Stimulated activated CD4-positive, alpha-beta T cell treated with anti-CD3 and anti-CD28 coated beads, Interleukin-1b, Interleukin-23, amount 100 ng/mL, for 24 hours (primary cell): ENCODE measurements around the gene ATXN10.
"Not testable (repeated sequence)": the region's sequence is repeated elsewhere in the genome, so short reads cannot be mapped to it uniquely, and the experiment has no call there.

Experiments
- DNase-seq, 4 experiments: peaks; one replicate each; pipeline ENCODE4 v3.0.0-alpha.2; 2020; ENCODE audit warnings: low read depth in 4 of 4, low spot score in 1 of 4

Gene ATXN10, protein sequence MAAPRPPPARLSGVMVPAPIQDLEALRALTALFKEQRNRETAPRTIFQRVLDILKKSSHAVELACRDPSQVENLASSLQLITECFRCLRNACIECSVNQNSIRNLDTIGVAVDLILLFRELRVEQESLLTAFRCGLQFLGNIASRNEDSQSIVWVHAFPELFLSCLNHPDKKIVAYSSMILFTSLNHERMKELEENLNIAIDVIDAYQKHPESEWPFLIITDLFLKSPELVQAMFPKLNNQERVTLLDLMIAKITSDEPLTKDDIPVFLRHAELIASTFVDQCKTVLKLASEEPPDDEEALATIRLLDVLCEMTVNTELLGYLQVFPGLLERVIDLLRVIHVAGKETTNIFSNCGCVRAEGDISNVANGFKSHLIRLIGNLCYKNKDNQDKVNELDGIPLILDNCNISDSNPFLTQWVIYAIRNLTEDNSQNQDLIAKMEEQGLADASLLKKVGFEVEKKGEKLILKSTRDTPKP

DNA sequence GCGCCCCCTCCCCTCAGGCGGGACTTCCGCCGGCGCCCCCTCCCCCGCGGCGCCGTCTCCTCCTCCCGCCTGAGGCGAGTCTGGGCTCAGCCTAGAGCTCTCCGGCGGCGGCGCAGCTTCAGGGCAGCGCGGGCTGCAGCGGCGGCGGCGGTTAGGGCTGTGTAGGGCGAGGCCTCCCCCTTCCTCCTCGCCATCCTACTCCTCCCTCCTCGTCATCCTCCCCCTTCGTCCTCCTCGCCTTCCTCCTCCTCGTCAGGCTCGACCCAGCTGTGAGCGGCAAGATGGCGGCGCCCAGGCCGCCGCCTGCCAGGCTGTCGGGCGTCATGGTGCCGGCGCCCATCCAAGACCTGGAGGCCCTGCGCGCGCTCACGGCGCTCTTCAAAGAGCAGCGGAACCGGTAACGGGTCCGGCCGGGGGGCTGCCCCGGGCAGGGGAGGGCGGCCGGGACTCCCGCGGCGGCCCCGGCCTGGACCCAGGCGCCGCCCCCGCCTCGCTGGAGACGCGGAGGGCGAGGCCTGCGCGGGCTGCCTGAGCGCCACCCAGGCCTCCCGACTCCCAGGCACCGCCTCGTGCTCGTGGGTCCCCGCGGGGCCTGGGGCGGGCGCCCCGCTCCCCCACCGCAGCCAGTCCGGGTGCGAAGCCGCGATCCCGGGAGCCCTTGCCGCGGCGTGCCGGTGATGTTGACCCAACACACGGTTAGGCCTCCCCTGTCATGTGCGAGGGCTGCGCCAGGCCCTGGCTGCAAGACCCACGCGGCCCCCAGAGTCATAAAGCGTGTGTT lies at the start of gene ATXN10:
Gene ATXN10 (plus strand): TSS at position 52 of the 781 bp plus-strand sequence. CDS start 230 bp downstream, at position 282.
- DNase-seq = peak in 3 of 4 experiments; percentile 32 to 73 (median 64)

DNA sequence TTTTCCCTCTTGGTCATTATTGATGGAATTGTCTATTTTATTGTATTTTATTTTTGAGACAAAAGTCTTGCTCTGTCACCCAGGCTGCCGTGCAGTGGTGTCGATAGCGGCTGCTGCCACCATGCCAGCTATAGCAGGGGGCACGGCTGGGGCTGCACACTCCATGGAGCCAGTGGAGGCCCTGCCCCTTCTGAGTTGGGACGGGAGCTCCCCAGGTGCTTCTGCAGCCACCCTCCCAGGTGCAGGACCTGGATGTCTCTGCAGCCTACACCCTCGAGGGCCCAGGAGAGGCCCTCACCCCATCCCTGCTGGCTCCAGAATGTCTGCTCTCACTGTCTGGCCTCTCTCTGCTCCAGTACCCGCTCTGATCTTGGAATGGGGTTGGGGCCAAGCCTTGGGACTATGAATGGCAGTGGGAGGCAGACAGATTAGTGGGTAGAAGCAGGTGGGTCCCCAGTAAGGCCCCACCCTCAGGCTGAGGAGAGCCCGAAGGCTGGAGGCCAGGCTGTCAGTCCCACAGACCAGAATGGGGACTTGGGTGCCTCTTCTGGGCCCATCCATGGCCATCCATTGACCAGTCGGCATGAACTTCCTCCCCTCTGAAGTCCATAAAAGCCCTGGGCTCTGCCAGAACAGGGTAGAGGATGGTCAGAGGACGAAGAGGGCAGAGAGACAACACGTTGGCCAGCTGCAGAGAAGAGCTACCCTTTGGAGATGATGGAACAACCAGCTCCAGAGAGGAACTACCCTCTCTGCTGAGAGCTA lies 49.6 kb upstream of the ATXN10 start:
- no peak for DNase-seq

DNA sequence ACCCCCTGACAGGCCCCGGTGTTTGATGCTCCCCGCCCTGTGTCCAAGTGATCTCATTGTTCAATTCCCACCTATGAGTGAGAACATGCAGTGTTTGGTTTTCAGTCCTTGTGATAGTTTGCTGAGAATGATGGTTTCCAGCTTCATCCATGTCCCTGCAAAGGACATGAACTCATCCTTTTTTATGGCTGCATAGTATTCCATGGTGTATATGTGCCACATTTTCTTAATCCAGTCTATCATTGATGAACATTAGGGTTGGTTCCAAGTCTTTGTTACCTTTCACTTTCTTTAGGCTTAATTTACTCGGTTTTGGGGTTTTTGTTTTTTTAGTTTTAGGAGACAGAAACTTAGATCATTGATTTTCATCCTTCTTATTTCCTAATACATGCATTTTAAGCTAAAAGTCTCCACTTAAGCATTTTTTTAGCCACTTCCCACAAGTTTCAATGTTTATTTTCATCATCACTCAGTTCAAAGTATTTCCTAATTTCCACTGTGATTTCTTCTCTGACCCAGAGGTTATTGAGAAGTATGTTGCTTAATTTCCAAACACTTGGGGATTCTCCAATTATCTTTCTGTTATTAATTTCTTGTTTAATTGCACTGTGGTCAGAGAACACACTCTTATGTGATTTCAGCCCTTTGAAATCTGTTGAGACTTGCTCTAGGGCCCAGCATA lies 48.0 kb upstream of the ATXN10 start:
- not testable (repeated sequence) for DNase-seq

DNA sequence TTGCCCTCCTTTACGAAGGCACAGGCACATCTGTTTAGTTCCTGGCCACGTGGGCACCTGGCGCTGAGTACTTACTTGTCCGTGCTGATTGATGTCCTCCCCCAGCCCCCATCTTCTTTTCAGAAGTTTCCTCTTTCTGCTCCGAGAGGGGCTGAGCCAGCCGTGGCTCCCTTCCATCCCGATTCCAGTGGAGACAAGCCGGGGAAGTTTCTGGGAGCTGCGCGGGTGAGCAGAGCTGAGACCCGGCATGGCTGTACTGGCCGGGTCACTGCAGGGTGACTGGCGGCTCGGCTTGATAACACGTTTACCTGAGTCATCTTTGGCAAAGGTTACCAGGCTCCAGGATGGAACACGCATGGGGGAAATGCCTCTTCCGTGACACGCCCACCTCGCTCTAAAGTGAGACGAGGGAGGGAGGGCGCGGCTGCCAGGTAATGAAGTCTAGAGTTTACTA lies 45.4 kb upstream of the ATXN10 start:
- DNase-seq = no peak

DNA sequence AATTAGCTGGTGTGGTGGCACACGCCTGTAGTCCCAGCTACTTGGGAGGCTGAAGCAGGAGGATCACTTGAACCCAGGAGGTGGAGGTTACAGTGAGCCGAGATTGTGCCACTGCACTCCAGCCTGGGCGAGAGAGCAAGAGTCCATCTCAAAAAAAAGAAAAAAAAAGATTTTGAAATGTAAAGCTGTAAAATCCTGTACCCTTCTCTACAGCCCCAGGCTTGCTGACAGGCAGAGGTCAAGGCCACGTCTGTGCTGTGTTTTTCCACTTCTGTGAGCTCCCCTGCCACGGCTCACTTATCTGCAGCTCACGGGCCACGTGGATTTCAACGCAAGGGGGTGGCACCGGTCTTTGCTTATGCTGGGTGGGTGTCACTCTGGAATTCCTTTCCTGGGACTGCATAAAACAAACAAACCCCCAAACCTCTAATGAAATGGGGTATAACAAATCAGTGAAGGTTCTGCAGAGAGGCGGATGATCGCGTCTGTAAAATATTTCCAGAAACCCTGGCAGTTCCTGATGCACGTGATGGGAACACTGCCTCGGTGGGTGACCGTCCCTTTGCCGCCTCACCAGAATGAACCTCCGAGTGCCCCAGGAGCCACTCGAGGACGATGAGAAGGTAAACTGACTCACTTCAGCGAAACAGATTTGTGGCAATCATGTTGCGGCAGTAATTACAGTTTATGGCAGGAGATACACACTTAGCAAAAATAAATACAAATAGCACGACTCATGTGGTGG lies 44.0 kb upstream of the ATXN10 start:
- no peak for DNase-seq

DNA sequence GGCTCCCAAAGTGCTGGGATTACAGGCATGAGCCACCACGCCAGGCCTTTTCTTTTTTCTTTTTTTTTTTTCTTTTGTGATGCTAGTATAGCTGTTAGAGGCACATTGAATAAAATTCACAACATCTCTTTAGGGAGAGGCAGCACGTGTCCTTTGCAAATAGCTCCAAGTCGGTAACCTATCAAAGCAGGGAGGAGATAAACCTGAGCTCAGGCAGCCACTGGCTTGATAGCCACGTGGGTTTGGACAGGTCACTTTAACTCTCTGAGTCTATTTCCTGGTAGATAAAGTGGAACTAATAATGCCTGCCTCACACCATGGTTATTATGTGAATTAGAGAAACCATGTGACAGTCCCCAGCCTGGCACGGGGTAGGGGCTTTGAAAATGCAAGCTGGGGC lies 43.1 kb upstream of the ATXN10 start:
- no peak for DNase-seq

DNA sequence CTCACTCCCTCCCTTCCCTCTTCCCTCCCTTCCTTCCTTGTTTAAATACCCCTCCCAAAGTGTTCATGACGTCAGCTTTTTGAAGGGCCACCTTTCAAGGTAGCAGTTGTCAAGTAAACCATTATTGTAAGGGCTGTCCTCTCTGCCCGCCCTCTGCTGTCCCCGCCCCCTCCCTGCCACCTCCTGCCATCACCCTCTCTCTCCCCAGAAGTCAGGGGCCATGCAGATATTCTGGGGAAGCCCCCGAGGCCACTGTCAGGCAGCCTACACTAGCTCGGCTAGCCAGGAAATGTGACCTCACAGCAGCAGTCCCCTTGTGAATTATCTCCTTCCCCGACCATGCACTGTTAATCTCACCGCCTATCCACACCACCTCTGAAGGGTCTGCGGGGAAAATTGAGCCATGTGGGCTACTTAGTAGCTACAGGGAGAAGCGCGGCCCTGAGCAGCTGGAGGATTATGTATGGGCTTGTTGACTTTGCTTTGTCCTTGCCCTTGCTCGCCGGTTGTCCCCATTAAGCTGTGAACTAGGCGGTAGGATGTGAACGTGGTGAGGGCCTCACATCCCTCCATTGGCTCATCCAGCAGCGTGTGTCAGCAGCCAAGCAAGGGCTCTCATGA lies 42.1 kb upstream of the ATXN10 start:
- no peak for DNase-seq

DNA sequence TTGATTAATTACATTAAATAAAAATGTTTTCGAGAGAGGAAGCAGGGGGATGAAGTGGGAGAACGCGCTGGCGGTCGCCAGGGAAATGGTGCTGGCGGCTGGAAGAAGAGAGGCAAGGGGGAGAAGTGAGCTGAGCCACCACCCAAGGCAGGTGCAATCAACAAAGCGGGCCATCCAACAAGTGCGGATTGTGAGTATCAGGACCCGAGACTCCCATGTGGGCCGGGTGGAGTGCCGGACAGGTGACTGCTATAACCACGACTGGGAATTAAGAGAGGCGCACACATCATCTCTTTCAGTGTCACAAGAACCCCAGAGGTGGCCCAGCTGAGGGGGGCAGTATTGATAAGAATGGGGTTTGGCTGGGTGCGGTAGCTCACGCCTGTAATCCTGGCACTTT lies 41.2 kb upstream of the ATXN10 start:
- DNase-seq = no peak

DNA sequence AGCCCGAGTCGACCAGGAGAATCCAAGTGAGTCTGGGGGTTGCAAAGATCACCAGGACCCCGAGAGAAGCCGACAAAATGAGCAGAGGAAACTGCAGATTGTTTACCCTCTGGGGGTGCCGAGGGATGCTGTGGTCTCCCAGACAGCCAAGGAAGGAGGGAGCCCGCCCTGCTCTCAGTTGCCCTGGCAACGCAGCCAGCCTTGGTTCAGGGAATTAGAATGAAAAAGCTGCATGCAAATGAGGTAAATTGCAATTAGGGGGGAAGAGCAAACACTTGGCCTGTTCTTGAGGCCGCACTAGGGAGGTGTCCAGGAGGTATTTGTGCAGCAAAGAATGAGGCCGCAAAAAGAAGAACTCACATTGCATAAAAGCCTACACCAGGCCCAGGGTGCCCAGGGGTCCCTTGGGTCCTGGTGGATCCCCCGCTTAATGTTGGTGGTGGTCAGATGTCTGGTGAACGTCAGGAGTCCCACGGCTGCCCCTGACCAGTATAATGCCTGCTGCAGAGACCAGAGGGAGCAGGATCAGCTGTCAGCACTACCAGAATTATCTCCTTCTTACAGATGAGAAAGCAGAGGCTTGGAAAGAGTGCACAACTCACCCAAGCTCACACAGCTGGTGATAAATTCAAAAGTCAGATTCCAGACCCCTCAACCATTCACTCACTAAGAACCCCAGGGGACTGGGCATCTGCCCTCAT lies 40.3 kb upstream of the ATXN10 start:
- DNase-seq = no peak

DNA sequence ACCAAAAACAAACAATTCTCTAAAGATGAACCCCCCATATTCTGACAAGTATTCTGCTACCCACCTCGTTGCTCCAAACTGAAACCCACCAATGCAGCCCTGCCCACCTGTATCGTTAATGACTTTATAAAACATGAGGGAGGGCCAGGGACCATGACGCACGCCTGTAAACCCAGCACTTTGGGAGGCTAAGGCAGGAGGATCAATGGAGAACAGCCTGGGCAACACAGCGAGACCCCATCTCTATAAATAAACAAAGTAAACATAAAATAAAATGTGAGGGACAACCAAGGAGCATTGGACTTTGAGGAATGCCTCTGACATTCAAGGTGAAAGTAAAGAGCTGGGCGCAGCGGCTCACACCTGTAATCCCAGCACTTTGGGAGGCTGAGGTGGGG lies 39.8 kb upstream of the ATXN10 start:
- no peak for DNase-seq

DNA sequence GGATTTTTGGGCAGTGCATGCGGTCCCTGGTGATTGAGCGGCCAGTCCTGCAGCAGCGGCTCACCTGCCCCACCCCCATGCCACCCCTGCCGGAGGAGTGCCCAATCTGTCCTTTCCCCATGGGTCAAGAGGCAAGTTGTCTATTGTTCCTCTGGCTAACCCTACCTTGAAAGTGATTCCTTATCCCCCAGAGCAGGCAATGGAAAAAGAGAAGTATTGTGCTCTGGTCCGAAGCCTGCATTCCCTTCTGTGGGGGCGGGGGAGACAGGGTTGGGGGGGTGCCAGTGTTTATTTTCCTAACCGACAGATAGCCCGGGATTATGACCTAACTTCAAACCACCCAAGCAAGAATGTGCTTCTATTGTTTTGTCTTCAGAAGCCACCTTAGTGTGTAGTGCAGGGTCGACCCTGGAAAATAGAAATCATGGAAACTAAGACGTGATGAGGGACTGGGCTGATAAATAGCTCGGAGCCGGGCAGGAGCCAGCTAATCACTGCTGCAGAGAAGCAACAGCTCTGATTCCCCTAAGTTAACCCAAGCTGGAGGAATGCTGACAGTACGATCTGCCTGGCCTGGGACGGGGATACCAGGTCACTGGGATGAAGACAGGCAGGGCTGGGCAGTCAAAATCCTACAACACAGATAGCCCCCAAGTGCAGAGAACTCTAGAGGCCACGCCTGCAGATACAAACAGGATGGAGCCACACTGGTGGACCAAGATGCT lies 38.7 kb upstream of the ATXN10 start:
- no peak for DNase-seq

DNA sequence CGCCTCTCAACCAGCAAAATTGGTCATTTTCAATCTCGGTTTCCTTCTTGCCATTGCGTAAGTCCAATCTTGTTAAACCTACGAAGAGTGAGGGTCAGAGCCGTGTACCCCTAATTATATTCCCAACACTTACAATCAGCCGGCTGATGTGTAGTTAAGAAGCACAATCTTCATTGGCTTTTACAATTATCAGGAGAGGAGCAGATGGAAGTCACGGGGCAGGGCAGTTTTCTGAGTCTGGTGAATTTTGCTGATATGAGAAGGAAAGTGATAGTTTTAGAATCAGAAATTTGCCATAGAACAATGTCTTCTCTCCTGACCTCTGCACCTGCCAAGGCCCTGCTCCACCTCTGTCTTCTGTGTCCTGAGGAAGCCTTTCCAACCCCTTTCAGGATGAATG lies 35.0 kb upstream of the ATXN10 start:
- DNase-seq = no peak

DNA sequence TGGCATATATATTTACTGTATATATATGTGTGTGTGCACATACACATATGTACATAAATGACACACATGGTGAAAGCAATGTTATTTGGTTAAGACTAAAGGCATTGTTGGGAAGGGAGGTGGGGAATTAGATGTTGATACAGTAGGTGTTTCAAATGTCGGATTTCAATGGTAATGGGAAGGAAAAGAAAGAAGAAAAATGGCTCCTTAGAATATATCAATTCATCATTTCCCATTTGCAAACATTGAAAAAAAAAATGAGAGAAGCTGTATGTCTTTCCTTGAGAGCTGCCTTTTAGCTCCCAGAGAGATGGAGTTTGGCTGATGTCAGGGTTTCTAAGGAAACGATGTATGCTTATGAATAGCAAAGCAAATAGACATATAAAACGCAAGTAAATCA lies 33.4 kb upstream of the ATXN10 start:
- DNase-seq = no peak

DNA sequence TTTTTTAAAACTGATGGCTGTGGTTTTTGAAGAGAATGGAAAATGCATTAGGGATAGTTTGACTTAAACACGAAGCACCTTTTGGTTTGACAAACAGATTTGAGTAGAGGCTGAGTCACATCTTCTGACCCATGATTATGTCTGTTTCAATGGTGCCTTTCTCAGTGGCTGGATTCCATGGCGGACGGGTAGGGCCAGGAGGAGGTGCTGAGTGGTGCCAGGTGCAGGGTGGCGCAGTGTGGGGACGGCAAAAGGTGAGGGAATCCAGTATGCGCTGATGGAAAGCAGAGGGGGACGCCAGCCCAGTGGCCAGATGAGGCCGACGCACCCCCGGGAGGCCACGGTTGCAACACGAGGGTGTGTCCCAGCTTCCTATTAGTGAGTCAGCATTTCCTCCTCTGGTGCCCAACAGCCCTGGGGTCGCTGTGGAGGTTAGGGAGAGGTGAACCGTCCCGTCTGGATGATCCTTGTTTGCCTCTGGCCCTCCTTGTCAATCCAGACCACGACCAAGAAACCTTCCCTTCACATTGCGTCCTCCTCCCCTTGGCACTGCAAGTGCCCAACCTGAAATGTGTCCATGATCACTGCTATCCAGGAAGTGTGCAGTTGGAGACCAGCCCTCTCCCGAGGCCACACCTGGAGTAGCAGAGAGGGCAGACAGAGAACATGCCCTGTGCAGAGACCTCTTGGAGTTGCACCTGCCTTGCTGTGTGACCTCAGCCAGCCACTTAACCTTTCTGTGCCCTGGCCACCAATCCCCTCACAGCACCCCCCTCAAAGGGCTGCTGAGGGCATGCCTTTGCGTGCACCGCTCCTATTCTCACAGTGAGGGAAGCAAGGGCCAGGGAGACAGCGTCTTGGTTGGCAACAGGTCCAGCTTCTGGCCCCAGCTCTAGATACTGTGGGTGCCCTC lies 32.5 kb upstream of the ATXN10 start:
- DNase-seq = no peak

DNA sequence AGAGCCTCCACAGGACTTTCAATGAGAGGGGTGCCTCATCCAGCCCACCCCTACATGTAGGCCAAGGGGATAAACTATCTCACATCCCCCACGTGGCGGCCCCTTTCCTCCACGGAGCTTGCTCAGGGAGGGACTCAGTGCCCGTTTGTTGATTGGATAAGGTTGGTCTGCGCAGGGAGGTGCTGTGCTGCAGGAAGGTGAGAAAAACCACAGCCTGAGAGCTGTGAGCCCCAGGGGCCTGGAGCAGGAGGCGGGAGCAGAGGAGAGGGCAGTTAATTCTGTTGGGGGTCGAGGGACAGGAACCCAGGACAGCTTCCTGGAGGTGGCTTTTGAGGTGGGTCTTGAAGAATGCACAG lies 31.9 kb upstream of the ATXN10 start:
- no peak for DNase-seq

DNA sequence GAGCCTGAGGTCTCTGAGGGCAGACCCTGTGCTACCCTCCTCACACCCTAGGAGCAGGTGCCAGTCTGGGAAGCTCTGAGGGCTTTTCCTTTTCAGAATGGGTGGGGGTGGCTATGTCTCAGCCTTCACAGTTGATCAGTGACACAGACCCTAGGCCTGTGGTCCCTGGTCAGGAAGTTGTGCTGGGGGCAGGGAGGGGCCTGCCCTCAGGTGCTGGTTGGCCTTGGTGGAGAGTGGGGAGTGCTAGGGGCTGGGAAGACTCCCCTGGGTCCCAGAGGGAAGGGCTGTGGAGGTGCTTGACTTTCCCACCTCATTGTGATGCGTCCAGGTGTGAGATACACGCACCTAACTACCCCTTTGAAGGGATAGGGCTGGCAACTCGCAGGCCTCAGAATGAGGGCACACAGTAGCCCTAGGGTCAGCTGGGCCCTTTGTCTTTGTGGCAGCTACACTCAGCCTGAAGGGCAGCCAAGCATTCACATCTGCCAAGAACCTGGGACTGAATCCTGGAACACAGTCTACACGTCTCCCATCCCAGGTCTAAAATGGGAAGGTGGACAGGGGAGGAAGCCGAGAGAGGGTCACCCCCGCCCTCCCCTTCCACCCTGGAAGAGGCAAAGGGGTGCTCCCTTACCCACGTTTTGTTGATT lies 31.2 kb upstream of the ATXN10 start:
- no peak for DNase-seq
